Suprapubic skin (tissue), 4 donors: ENCODE data around the gene FLNB.

Experiments
- EP300 ChIP-seq: sonication (generic); formaldehyde crosslinking; IDR thresholded peaks from one replicate; pipeline ENCODE4 v1.6.1; 2017; ENCODE audit warnings: antibody characterized with exemption
- POLR2A ChIP-seq, 2 donors: fragments of 450-650 bp; IDR thresholded peaks; one replicate each; pipeline ENCODE4 v1.6.1; 2017; ENCODE audit warnings: antibody characterized with exemption in 2 of 2, mild to moderate bottlenecking in 2 of 2, moderate library complexity in 2 of 2
- POLR2AphosphoS5 ChIP-seq, 3 donors: sonication (generic); formaldehyde crosslinking; IDR thresholded peaks; one replicate each; pipeline ENCODE4 v1.6.1; 2017; ENCODE audit warnings: antibody characterized with exemption in 3 of 3
- TF ChIP-seq, protein P1 (sequence below), 2 donors: fragments of 200-600 bp in 1 of 2; fragments of 450-650 bp in 1 of 2; sonication (generic) in 1 of 2; IDR thresholded peaks; one replicate each; pipeline ENCODE4 v1.5.1; 2016 to 2019; ENCODE audit warnings: antibody characterized with exemption in 2 of 2, mild to moderate bottlenecking in 1 of 2, moderate library complexity in 1 of 2

DNA sequence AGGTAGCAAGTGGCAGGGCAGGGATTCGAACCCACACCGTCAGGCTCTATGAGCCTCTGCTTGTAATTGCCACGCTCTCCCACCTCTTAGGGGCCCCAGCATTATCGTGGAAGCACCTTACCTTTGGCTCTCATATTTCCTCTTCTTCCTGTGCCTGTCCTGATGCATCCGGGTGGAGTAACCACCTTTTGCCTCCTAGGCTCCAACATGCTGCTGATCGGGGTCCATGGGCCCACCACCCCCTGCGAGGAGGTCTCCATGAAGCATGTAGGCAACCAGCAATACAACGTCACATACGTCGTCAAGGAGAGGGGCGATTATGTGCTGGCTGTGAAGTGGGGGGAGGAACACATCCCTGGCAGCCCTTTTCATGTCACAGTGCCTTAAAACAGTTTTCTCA, 162.2 kb downstream of the FLNB start:
- TF ChIP-seq, protein P1, sequence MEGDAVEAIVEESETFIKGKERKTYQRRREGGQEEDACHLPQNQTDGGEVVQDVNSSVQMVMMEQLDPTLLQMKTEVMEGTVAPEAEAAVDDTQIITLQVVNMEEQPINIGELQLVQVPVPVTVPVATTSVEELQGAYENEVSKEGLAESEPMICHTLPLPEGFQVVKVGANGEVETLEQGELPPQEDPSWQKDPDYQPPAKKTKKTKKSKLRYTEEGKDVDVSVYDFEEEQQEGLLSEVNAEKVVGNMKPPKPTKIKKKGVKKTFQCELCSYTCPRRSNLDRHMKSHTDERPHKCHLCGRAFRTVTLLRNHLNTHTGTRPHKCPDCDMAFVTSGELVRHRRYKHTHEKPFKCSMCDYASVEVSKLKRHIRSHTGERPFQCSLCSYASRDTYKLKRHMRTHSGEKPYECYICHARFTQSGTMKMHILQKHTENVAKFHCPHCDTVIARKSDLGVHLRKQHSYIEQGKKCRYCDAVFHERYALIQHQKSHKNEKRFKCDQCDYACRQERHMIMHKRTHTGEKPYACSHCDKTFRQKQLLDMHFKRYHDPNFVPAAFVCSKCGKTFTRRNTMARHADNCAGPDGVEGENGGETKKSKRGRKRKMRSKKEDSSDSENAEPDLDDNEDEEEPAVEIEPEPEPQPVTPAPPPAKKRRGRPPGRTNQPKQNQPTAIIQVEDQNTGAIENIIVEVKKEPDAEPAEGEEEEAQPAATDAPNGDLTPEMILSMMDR (IDR thresholded peaks at IDR 0.05): no peak
- no peak for TF ChIP-seq POLR2A (IDR thresholded peaks at IDR 0.05)
- no peak for TF ChIP-seq EP300
- no peak for TF ChIP-seq POLR2AphosphoS5 (IDR thresholded peaks at IDR 0.05)
